GM12878 (cell line): ENCODE data around the gene LIN28B.

Source experiments
- CREM ChIP-seq: IDR thresholded peaks from 2 replicates; pipeline ENCODE4 v1.6.1; 2014; ENCODE audit warnings: antibody characterized with exemption, low read depth
- ESRRA ChIP-seq: IDR thresholded peaks from 2 replicates; pipeline ENCODE4 v1.6.1; 2012; ENCODE audit warnings: mild to moderate bottlenecking, low read length, improper control_type of control experiment
- EZH2 ChIP-seq: IDR thresholded peaks from 2 replicates; pipeline ENCODE4 v1.6.1; 2012; ENCODE audit warnings: low read depth, mild to moderate bottlenecking, control low read depth, inconsistent platforms, low read length, borderline replicate concordance; ENCODE audit not compliant: control insufficient read depth
- GABPA ChIP-seq: IDR thresholded peaks from 2 replicates; pipeline ENCODE4 v1.6.1; 2014; ENCODE audit warnings: antibody characterized with exemption, low read depth, mild to moderate bottlenecking, inconsistent platforms
- MXI1 ChIP-seq: fragments of 150-350 bp; IDR thresholded peaks from 2 replicates; pipeline ENCODE4 v1.6.1; 2011; ENCODE audit warnings: low read depth, mild to moderate bottlenecking, inconsistent platforms, low read length, improper control_type of control experiment
- POLR2A ChIP-seq: IDR thresholded peaks from 2 replicates; pipeline ENCODE4 v1.6.1; 2011; ENCODE audit warnings: low read depth, mild to moderate bottlenecking, low read length
- POLR2AphosphoS5 ChIP-seq: IDR thresholded peaks from 2 replicates; pipeline ENCODE4 v1.6.1; 2011; ENCODE audit warnings: mild to moderate bottlenecking, low read length, inconsistent platforms
- RFX5 ChIP-seq: IDR thresholded peaks from 2 replicates; pipeline ENCODE4 v1.6.1; 2011; ENCODE audit warnings: low read depth, low read length, improper control_type of control experiment
- TF ChIP-seq, protein P1 (sequence below): fragments of 450-650 bp; formaldehyde crosslinking; IDR thresholded peaks from 2 replicates; pipeline ENCODE4 v1.4.0; 2020; ENCODE audit warnings: mild to moderate bottlenecking, moderate library complexity
- TF ChIP-seq, protein P2 (sequence below): fragments of 450-650 bp; IDR thresholded peaks from 2 replicates; pipeline ENCODE4 v1.6.1; 2017; ENCODE audit warnings: mild to moderate bottlenecking, moderate library complexity
- TF ChIP-seq, protein P3 (sequence below), 3 experiments: IDR thresholded peaks in 2 of 3; conservative IDR thresholded peaks in 1 of 3; 2 replicates each; pipeline ENCODE4 v1.5.1; 2011; ENCODE audit warnings: low read depth in 3 of 3, low read length in 3 of 3, mild to moderate bottlenecking in 3 of 3, control low read depth in 2 of 3, moderate library complexity in 2 of 3, inconsistent platforms in 1 of 3, mixed read lengths in 1 of 3; ENCODE audit not compliant: control insufficient read depth in 2 of 3, insufficient read depth in 1 of 3; ENCODE audit errors: extremely low read depth in 1 of 3
- TF ChIP-seq, protein P4 (sequence below): IDR thresholded peaks from 2 replicates; pipeline ENCODE4 v1.6.1; 2011; ENCODE audit warnings: mild to moderate bottlenecking, low read depth, low read length, moderate library complexity; ENCODE audit not compliant: insufficient replicate concordance

DNA sequence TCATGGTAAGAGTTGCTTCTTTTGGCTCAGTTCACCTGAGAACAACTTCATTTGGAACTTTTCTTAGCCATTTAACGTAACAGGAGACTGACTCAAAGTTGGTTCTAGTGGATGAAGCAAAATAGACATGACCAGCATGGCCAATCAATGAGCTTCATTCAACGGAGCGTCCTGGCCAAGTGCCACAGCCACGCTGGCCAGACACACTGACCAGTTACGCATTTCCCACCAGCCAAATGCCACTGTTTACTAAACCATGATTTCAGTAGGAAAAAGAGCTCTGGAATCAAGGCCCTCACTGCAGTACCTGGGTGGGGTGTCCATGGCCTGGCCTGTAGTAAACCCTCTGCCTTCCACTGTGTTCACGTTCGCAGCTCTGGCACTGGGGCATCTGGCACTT is 142.5 kb downstream of the LIN28B start:
- TF ChIP-seq POLR2A (no peak), EZH2 (no peak), RFX5 (no peak), CREM (no peak), MXI1 (no peak), POLR2AphosphoS5 (no peak), GABPA (no peak), ESRRA (no peak)
- TF ChIP-seq, protein P1, sequence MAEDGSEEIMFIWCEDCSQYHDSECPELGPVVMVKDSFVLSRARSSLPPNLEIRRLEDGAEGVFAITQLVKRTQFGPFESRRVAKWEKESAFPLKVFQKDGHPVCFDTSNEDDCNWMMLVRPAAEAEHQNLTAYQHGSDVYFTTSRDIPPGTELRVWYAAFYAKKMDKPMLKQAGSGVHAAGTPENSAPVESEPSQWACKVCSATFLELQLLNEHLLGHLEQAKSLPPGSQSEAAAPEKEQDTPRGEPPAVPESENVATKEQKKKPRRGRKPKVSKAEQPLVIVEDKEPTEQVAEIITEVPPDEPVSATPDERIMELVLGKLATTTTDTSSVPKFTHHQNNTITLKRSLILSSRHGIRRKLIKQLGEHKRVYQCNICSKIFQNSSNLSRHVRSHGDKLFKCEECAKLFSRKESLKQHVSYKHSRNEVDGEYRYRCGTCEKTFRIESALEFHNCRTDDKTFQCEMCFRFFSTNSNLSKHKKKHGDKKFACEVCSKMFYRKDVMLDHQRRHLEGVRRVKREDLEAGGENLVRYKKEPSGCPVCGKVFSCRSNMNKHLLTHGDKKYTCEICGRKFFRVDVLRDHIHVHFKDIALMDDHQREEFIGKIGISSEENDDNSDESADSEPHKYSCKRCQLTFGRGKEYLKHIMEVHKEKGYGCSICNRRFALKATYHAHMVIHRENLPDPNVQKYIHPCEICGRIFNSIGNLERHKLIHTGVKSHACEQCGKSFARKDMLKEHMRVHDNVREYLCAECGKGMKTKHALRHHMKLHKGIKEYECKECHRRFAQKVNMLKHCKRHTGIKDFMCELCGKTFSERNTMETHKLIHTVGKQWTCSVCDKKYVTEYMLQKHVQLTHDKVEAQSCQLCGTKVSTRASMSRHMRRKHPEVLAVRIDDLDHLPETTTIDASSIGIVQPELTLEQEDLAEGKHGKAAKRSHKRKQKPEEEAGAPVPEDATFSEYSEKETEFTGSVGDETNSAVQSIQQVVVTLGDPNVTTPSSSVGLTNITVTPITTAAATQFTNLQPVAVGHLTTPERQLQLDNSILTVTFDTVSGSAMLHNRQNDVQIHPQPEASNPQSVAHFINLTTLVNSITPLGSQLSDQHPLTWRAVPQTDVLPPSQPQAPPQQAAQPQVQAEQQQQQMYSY (CRISPR knock-in tag): no peak
- TF ChIP-seq, protein P2, sequence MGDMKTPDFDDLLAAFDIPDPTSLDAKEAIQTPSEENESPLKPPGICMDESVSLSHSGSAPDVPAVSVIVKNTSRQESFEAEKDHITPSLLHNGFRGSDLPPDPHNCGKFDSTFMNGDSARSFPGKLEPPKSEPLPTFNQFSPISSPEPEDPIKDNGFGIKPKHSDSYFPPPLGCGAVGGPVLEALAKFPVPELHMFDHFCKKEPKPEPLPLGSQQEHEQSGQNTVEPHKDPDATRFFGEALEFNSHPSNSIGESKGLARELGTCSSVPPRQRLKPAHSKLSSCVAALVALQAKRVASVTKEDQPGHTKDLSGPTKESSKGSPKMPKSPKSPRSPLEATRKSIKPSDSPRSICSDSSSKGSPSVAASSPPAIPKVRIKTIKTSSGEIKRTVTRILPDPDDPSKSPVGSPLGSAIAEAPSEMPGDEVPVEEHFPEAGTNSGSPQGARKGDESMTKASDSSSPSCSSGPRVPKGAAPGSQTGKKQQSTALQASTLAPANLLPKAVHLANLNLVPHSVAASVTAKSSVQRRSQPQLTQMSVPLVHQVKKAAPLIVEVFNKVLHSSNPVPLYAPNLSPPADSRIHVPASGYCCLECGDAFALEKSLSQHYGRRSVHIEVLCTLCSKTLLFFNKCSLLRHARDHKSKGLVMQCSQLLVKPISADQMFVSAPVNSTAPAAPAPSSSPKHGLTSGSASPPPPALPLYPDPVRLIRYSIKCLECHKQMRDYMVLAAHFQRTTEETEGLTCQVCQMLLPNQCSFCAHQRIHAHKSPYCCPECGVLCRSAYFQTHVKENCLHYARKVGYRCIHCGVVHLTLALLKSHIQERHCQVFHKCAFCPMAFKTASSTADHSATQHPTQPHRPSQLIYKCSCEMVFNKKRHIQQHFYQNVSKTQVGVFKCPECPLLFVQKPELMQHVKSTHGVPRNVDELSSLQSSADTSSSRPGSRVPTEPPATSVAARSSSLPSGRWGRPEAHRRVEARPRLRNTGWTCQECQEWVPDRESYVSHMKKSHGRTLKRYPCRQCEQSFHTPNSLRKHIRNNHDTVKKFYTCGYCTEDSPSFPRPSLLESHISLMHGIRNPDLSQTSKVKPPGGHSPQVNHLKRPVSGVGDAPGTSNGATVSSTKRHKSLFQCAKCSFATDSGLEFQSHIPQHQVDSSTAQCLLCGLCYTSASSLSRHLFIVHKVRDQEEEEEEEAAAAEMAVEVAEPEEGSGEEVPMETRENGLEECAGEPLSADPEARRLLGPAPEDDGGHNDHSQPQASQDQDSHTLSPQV: no peak
- TF ChIP-seq, protein P3, sequence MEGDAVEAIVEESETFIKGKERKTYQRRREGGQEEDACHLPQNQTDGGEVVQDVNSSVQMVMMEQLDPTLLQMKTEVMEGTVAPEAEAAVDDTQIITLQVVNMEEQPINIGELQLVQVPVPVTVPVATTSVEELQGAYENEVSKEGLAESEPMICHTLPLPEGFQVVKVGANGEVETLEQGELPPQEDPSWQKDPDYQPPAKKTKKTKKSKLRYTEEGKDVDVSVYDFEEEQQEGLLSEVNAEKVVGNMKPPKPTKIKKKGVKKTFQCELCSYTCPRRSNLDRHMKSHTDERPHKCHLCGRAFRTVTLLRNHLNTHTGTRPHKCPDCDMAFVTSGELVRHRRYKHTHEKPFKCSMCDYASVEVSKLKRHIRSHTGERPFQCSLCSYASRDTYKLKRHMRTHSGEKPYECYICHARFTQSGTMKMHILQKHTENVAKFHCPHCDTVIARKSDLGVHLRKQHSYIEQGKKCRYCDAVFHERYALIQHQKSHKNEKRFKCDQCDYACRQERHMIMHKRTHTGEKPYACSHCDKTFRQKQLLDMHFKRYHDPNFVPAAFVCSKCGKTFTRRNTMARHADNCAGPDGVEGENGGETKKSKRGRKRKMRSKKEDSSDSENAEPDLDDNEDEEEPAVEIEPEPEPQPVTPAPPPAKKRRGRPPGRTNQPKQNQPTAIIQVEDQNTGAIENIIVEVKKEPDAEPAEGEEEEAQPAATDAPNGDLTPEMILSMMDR (IDR thresholded peaks at IDR 0.05 in 2 of 3, conservative IDR thresholded peaks at IDR 0.05 in 1 of 3; ENCODE audit: control insufficient read depth in 2 of 3, extremely low read depth in 1 of 3, insufficient read depth in 1 of 3, low read depth in 3 of 3, low read length in 3 of 3): no peak
- TF ChIP-seq, protein P4, sequence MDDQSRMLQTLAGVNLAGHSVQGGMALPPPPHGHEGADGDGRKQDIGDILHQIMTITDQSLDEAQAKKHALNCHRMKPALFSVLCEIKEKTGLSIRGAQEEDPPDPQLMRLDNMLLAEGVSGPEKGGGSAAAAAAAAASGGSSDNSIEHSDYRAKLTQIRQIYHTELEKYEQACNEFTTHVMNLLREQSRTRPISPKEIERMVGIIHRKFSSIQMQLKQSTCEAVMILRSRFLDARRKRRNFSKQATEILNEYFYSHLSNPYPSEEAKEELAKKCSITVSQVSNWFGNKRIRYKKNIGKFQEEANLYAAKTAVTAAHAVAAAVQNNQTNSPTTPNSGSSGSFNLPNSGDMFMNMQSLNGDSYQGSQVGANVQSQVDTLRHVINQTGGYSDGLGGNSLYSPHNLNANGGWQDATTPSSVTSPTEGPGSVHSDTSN: no peak
